ENCODE measurements around the gene KRTAP3-2.
"Not testable (repeated sequence)": the region's sequence is repeated elsewhere in the genome, so short reads cannot be mapped to it uniquely, and the experiment has no call there.

The KRTAP3-2 gene

DNA sequence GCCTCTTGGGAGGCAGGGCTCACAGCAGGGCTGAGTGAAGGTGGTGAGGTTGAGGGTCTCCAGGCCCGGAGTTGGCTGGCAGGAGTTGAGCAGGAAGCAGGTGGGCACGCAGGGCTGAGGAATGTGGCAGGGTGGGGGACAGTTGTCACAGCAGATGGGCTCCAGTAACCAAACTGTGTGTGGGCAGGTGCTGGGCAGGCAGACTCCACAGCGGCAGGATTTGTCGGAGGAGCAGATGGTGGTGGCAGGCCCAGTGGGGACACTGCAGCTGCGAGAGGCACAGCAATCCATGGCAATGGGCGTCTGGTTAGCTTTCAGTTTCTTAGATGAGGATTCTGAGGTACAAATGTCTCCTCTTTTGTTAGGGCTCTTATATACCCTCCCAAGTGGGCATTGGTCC lies at the start of gene KRTAP3-2:
TSS of gene KRTAP3-2 (minus strand) at position 344 of the 400 bp plus-strand sequence. CDS start at position 291, 53 bp downstream.
- not testable (repeated sequence) for DNase-seq (ENCODE audit: low read depth in 2 of 2)

DNA sequence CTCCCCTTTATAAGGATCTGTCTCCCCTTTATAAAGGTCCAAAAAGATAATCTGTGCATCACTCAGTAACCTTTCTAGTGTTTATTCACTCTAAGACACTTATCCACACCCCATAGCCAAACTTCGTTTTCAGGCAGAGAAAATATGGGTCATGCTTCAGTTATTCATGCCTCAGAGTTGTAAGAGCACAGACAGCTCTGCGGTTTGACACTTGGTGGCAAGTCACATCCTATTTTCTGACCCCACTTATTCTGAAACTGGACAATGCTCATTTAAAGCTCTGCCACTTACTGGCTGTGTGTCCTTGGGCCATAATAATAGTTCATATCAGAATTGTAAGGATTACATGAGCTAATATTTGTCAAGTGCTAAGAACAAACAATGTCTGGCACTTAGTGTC lies 49.4 kb upstream of the KRTAP3-2 start:
- DNase-seq (ENCODE audit: low read depth in 2 of 2) = no peak

GRCh38 chr17:41048441-41048840 lies 48.7 kb upstream of the KRTAP3-2 start:
- no peak for DNase-seq (ENCODE audit: low read depth in 2 of 2)

- DNase-seq (ENCODE audit: low read depth in 2 of 2) = not testable (repeated sequence)
Measured at GRCh38 chr17:41046735-41047465, 47.2 kb upstream of the KRTAP3-2 start, which contains the start of gene KRTAP2-1. Gene KRTAP2-1 (minus strand): TSS chr17:41047316. CDS start chr17:41047267, 49 bp downstream.

DNA sequence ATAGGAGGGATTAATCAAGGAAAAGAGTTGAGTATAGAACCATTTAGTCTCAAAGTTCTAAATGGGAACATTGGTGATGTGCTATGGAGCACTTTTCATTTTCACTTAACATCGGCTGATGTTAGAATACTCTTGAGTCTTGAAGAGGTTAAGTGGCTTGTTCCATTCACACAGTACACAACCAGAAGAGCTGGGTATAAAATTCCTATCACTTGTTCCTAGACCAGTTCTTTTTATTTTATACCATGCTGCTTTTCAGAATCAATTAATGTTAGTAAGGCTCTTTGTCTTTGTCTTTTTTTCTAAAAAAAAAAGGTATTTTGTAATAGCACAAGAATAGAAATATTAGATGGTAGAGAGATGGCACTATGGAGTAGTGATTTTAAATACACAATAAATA lies 43.2 kb upstream of the KRTAP3-2 start:
- DNase-seq (ENCODE audit: low read depth in 2 of 2) = no peak

- DNase-seq (ENCODE audit: low read depth in 2 of 2) = not testable (repeated sequence)
Measured at GRCh38 chr17:41040783-41041571, 41.3 kb upstream of the KRTAP3-2 start, which contains the start of gene KRTAP1-1. Gene KRTAP1-1 (minus strand): TSS chr17:41041450. CDS start chr17:41041397, 53 bp downstream.

DNA sequence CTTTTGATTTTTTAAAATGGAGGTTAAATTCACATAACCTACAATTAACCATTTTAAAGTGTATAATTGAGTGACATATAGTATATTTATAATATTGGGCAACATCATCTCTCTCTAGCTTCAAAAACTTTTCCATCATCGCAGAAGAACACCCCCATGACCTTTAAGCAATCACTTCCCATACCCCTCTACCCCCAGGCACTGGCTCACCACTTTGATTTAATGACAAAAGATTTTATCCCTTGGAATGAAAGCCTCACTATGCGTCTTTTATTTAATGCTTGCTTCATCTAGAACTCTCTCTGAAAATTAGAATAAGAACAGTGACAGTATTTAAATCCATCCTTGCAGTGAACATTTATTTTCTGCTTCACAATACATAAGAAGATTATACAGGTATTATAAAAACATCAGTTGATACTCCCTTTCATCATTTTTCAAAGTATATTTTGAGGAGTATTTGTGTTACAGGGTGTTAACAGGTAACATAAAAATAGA lies 38.2 kb upstream of the KRTAP3-2 start:
- DNase-seq (ENCODE audit: low read depth in 2 of 2) = no peak

DNA sequence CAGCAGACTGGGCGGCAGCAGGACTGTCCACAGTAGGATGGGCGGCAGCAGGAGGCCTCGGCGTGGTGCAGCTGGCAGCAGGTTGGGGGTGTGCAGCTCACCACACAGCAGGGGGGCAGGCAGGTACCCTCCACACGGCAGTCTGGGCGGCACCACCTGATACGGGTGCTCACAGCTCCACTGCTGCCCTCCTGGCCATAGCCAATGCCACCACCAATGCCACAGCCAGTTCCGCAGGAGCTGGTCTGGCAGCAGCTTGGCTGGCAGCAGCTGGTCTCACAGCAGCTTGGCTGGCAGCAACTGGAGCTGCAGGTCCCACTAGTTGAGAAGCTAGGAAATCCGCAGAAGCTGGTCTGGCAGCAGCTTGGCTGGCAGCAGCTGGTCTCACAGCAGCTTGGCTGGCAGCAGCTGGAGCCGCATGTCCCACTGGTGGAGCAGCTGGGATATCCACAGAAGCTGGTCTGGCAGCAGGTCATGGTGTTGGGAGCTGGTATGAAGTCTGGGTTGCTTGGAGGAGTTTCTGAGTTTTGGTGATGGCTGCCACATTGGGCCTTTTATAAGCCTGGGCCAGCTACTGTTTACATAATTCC lies 34.7 kb upstream of the KRTAP3-2 start, which contains the start of gene KRTAP1-3:
TSS of gene KRTAP1-3 (minus strand) at position 529 of the 590 bp plus-strand sequence. CDS start at position 476, 53 bp downstream.
- DNase-seq (ENCODE audit: low read depth in 2 of 2) = not testable (repeated sequence)

DNA sequence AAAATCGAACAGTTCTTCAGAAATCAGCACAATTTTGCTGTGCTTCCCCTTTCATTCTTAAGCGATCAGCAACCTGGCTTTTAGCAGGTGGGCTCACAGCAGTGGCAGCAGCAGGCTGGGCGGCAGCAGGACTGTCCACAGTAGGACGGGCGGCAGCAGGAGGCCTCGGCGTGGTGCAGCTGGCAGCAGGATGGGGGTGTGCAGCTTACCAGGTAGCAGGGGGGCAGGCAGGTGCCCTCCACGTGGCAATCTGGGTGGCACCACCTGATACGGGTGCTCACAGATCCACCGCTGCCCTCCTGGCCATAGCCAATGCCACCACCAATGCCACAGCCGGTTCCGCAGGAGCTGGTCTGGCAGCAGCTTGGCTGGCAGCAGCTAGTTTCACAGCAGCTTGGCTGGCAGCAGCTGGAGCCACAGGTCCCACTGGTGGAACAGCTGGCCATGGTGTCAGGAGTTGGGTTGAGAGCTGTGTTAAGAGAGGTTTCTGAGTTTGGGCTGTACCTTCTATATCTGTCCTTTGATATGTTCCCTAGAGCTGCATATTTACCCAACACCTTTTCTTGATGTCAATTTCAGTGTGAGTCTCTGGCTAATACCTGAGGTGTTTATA lies 30.0 kb upstream of the KRTAP3-2 start, which contains the start of gene KRTAP1-4:
TSS of gene KRTAP1-4 (minus strand) at position 563 of the 613 bp plus-strand sequence. CDS start at position 446, 117 bp downstream.
- DNase-seq (ENCODE audit: low read depth in 2 of 2) = no peak

- no peak for DNase-seq (ENCODE audit: low read depth in 2 of 2)
Measured at GRCh38 chr17:41026715-41027471, 27.2 kb upstream of the KRTAP3-2 start, which contains the start of gene KRTAP1-5. Gene KRTAP1-5 (minus strand): TSS chr17:41027208. CDS start chr17:41027155, 53 bp downstream.

DNA sequence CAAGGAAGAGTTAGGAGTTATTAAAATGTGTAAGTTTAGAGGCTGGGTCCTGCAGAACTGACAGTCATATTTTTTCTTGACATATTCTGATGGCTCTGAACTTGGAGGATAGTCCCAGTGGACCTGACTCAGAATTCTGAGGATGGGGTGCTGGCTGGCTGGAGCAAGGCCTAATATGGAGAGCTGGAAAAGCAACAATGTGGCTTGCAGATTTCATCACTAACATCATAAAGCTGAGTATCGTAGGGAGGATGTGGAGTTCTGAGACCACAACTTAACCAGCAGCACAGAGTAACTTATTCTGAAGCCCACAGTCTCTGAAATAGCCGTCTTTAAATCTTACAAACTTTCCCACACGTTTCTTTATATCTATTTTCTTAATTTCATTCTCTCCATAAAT lies 25.0 kb upstream of the KRTAP3-2 start:
- no peak for DNase-seq (ENCODE audit: low read depth in 2 of 2)

DNA sequence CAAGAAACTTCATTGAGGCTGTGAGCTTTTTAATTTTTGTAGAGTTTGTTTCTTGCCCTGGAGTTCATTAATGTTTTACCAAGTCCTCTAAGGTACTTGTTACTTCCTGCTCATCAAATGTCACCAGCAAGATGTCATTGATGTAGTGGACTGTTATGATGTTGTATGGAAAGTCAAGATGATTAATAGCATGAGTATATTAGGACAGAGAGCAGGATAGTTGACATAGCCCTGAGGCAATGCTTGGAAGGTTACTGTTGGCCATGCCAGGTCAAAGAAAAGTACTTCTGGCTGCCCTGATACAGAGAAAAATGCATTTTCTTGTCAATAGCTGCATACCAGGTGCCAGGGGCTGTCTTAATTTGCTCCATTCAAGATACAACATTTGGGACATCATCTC lies 20.6 kb upstream of the KRTAP3-2 start:
- DNase-seq (ENCODE audit: low read depth in 2 of 2) = no peak

DNA sequence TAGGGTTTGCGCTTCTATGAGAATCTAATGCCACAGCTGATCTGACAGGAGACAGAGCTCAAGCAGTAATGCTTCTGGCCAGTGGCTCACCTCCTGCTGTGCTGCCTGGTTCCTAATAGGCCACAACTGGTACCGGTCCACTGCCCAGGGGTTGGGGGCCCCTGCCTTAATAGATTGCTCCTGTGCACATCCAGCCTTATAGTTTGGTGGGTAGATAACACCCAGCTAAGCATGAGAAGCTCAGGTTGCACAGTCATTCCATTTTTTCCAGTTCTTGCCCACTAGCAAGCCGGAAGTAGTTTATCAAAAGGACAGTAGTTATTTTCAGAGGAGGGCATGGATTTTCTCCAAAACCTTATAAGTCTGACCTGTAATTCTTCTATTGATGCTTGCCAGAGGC lies 19.7 kb upstream of the KRTAP3-2 start:
- DNase-seq (ENCODE audit: low read depth in 2 of 2) = no peak

GRCh38 chr17:41018541-41018940 lies 18.8 kb upstream of the KRTAP3-2 start:
- DNase-seq (ENCODE audit: low read depth in 2 of 2) = no peak

GRCh38 chr17:41016578-41017215 lies 17.0 kb upstream of the KRTAP3-2 start:
- no peak for DNase-seq (ENCODE audit: low read depth in 2 of 2)

- DNase-seq (ENCODE audit: low read depth in 2 of 2) = no peak
Measured at GRCh38 chr17:41015454-41015853, 15.7 kb upstream of the KRTAP3-2 start.

GRCh38 chr17:41013606-41014005 lies 13.9 kb upstream of the KRTAP3-2 start:
- no peak for DNase-seq (ENCODE audit: low read depth in 2 of 2)

- DNase-seq (ENCODE audit: low read depth in 2 of 2) = no peak
Measured at GRCh38 chr17:41013181-41013580, 13.5 kb upstream of the KRTAP3-2 start.

DNA sequence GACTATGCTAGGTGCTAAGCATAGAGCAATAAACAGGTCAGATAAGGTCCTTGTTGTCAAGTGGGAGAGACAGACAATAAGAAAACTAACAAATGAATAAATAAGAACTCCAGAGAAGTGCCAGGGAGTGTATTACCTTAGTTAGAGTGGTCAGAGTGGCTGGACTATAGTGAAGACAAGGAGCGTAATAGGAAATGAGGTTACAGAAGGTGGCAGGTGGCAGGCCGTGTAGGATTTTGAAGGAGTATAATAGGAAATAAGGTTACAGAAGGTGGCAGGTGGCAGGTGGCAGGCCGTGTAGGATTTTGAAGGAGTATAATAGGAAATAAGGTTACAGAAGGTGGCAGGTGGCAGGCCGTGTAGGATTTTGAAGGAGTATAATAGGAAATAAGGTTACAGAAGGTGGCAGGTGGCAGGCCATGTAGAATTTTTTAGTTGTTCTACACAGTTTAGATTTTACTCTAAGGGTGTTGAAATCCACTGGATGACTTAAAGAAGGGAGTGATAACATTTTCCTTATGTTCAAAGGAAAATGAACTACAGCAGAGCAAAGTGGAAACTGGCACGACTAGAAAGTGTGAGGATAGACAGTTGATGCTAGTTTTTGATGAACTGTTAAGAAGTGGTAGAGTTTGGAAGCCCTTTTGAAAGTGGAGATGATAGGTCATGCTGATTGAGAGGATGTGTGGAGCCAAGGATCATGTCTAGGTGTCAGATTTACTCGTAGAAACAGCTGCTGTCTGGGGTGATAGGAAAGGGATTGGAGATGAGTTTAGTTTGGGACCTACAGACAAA lies 12.8 kb upstream of the KRTAP3-2 start:
- no peak for DNase-seq (ENCODE audit: low read depth in 2 of 2)

Data from stimulated activated CD4-positive, alpha-beta T cell treated with anti-CD3 and anti-CD28 coated beads, Interleukin-1b, Interleukin-23, amount 100 ng/mL, for 4 hours (primary cell).